Measurements from ENCODE around the gene TSPAN18.

TSPAN18 gene

DNA sequence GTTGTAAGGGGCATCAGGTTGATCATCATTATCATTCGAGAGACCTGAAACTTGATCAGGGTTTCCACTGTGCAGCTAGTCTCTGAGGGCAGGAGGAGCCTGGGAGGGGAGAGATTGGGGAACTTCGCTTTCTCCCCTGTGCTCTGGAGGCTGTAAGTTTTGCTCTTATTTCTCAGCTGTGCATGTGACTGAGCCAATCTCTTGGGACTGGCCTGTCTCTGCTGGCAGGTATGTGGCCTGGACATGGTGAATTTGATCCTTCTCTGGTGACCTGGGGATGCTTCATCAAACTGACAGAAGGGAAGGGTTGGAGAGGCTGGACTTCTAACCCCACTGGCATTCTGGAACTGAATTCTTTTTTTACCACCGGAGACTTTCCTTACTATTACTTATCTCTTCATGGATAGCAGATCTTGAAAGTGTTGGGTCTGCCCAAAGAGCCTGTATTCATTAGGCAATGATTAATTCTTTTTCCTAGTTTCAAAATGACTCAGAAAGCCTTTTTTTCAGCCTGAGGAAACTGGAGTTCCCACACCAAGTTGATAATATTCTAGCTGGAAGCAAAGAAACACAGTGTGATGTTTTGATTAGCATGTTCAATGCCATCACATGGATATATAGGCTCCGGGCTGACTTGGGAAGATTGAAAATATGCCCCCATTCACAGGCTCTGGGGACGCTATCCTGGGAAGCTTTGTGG is 36.5 kb downstream of the TSPAN18 start:
- DNase-seq = no peak

DNA sequence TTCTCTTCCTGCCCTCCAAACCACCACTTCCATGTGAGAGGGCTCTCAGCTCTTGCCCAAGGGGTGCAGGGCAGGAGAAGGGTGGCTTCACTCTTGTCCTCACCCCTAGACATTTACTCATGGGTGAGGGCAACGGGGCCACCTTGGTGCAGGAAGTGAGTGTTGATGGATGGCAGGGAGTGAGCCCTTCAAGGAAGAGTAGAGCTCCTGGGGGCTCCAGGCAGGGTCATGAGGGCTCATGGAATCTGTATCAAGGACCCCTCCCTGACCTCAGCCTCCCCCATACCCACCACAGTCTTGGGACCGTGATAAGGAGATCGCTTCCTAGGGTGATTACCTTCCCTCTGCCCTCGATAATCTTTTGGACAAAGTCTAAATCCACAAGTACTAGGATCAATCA is 37.8 kb downstream of the TSPAN18 start:
- no peak for DNase-seq

DNA sequence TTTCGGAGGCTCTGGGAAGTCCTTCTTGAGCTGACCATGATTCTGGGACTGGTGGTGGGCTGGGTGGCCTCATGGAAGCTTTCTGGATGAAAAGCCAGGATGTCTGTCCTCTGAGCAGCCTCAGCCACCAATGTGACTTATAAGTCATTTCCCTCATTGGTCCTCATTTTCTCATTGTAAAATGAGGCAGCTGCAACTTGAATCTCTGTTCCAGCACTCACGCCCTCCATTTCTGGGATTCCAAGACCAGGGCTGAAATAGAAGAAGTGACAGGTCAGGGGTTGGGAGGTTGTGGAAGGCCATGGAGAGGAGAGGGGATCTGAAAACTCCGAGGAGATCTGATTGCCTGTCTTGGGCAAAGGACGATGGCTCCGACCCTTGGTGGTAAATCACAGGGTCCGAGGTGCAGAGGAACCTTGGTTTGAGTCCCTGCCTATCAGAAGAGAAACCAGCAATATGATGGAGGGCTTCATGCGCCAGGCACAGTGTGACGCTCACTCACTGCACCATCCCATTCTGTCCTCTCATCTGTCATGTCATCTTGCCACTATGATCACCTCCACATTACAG is 38.3 kb downstream of the TSPAN18 start:
- no peak for DNase-seq

DNA sequence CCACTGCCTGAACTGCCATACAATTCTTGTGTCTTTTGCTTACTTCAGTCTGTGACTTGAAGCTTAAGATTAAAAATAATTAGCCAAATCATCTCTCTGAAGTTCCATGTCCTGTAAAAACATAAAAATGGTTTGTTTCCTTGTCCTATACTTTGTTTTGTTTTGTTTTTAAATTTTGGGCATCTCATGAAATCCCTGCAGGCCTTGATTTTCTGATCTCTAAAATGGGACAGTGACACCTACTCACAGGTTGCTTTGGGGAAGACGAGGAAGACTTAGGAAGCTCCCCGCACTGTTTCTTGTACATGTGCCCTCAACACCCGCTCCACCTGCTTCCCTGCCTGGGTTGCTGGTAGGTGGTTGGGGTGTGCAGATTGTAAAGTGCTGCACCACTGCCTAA is 38.9 kb downstream of the TSPAN18 start:
- no peak for DNase-seq

DNA sequence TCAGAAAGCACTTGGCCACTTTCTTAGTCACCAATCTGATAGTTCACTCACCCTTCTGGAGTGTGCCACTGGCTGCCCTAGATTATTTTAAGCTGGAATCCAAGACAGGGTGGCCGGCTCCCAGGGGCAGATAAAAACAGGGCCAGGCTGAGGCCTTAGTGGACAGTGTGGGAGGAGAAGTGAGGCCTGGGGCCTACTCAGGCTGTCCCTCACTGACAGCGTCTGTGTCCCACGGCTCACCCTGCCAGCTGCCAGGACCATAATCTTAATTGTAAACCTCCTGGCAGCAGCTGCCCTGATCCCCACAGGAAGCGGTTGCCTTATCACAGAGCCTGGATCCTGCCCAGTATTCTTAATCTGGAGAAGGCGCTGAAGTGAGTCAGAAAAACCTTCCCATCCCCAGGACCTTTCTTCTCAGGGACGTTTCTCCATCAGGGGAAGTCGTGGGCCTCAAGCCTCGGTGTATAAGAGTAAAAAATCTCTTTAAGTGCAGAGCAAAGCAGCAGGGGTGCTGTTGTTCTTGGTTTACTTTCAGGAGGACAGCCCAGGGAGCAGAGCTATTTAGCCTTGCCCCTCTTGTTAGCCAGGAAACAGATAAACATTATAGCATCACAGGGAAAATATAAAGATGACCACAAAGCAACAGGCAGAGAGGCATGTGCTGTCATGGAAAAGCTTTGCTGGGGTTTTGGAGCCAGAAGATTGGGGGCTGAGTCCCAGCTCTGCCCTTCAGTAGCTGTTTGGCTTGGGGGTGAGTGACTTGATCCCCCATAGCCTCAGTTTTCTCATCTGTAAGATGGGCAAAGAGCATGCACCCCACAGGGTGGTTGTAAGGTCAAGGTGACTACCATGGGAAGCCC is 39.6 kb downstream of the TSPAN18 start:
- no peak for DNase-seq

DNA sequence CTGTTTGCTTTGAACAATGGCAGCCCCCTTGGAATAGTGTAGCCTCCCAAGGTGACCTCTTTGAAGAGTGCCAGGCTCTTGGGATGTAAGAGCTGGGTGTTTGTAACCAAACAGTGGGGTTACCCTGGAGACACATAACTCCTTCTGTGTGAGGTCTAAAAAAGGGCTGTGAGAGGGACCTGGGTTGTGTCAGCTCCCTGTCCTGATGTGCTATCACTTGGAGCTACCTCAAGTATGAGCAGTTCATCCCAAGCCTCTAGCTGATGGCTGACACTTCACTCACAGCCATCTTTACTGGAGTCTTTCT is 40.2 kb downstream of the TSPAN18 start:
- DNase-seq = no peak

DNA sequence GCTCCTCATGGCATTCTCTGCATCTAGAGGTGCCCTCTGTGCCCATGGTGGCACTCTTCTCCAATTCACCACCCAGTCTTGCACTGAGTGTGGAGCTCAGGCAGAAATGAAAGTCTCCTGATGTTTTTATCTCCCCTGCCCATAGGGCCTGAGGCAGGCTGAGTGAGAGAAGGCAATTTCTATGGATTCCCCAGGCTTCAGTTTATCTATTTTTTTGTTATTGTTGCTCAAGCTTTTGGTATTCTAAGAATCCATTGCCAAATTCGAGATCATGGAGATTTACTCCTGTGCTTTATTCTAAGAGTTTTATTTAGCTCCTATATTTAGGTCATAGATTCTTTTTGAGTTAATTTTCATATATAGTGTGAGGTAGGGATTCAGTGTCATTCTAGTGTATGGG is 40.7 kb downstream of the TSPAN18 start:
- DNase-seq = no peak

DNA sequence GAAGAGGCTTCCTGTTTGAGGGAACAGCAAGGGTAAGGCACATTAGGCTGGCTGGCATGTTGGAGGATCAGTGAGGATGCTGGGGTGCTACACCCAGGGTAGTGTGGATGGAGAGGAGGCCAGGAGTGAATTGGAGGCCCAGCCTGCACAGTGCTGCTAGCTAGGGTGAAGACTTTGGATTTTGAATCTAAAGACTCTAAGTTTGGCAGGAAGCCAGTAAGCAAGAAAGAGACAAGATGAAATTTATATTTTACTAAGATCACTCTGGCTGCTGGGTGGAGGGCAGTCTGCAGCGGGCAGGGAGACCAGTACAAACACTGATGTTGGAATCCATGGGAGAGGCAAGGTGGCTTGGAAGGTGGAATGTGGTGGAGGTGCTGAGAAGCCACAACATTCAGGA is 43.6 kb downstream of the TSPAN18 start:
- no peak for DNase-seq

DNA sequence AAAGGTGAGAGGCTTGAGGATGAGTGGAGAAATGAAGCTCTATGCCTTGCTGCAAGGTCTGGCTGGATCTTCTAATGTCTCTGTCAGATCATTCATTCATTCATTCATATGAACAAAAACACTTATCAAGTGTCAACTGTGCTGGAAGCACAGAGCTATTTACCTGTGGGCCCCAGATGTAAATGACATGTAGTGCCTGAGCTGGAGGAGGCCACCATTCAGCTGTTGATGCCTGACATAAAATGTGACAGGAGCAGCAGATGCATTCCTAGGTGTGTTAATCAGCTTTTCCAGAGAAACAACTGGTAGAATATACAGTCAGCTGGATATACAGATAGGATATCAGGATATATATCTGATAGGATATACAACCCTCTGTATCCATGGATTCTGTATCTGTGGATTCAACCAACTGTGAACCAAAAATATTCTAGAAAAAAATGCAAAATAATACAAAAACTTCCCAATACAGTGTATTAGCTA is 44.5 kb downstream of the TSPAN18 start:
- DNase-seq = no peak

DNA sequence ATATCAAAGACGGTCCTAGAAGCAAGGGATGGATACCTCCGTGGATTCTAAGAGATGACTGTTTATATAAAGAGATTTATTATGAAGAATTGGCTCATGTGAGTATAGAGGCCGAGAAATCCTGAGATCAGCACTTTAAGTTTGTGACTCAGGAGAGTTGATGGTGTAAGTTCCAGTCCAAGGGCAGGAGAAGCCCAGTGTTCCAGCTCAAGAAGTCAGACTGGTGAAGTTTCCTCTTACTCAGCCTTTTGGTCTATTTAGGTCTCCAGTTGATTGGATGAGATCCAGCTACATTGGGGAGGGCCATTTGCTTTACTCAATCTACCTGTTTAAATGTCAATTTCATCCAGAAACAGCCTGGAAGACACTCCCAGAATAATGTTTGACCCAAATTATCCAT is 45.1 kb downstream of the TSPAN18 start:
- DNase-seq = no peak

DNA sequence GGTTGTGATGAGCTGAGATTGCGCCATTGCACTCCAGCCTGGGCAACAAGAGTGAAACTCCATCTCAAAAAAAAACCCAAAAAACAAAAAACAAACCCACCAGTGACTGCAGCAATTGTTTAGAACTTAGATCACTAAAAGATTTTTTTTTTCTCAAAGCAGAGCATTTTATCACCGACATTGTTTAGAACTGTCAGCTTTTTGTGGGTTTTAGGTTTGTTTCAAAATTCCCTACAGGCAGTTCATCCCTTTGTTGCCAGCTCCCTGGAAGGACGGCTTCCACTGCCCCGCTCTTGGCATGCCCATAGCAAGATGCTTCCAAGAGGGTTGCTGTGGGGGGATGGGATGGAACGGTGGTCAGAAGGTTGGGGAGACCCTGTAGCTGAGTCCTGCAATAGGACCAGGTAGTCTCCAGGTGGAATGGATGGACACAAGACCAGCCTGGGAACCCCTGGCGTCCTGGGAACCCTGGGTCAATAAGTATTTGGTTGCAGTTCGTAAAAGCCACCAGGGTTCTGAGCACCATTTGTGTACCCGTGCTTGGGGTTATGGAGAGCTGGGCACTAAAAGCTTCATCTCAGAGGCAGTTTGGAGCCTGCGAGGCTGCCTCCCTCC is 46.7 kb downstream of the TSPAN18 start:
- no peak for DNase-seq

DNA sequence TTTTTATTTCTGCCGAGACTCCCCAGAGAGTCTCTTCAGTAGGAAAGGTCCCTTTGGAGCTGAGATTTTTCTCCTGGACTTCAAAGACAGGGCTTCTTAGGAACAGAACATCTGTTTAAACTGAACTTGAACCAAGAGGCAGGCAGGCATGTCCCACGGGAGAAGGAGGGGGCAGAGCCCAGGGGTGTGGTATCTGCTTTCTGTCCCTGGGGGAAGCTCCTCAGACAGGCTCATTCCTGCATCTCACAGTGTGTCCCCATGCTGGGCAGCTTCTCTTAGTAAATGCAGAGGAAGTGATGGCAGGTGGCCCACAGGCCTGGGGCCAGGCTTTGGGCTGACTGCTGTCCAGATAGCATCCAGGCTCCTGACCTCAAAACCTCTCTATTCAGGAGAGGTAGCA is 47.3 kb downstream of the TSPAN18 start:
- no peak for DNase-seq

DNA sequence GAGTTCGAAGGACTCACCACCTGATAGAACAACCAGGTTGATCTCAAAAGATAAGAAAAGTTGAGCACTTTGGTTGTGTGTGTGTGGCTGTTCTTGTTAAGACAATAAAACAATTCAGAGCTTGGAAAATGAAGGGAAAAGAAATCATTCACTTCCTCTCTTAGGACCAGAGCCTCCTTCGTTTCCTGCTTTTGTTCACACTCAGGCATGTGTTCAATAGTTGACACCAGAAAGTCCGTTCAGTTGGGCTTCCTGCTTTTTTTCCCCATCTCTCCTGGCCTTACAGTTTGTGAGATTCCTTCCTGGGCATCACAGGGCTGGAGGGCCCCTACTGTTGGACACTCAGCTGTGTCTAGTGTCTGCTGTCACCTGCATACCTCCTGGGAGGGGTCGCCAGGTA is 48.0 kb downstream of the TSPAN18 start:
- no peak for DNase-seq

DNA sequence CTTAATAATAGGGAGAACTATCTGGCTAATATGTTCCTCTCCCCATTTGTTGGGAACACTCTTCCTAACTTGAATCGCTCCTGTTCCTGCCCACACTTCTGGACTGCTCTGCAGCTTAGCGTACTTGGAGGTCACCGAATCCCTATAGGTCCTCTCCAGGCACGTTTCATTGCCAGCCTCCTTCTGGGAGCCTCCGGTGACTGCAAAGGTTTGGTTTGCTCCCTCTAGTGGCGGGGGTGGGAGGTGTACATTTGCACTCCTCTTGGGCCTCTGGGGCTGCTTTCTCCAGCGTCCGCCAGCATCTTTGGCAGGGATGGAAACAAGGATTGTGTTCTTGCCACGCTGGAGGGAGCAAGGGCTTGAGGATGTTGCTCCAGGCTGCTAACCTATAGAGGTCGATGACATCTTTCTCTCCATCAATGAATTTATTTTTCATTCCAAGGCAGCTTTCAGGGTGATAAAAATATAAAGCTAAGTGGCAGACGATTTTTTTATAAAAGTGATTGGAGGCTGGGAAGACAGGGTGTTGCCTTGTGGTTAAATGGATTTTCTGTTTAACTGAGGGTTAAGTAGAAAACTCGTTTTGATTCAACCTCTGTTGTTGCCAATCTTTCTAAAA is 48.7 kb downstream of the TSPAN18 start:
- DNase-seq = peak; percentile 79

DNA sequence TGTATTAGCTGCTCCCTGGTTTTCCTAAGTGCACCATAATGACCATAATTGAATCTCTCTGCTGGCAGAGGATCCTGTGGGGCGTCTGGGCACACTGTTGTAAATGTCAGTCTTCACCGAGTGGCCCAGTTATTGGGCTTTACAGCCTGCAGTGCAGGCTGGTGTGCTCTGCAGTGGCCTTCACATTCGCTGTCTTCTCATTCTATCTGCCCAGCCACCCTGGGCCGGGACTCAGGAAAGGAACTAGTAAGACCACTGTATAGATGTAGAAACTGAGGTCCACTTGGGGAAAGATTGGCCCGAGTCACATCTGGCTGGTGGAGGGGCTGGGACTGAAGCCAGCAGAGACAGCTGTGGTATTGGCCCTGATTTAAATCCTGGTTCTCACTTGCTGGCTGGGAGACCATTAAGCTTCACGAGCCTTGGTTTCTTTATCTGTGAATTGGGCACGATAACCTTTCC is 49.3 kb downstream of the TSPAN18 start:
- DNase-seq = no peak

DNA sequence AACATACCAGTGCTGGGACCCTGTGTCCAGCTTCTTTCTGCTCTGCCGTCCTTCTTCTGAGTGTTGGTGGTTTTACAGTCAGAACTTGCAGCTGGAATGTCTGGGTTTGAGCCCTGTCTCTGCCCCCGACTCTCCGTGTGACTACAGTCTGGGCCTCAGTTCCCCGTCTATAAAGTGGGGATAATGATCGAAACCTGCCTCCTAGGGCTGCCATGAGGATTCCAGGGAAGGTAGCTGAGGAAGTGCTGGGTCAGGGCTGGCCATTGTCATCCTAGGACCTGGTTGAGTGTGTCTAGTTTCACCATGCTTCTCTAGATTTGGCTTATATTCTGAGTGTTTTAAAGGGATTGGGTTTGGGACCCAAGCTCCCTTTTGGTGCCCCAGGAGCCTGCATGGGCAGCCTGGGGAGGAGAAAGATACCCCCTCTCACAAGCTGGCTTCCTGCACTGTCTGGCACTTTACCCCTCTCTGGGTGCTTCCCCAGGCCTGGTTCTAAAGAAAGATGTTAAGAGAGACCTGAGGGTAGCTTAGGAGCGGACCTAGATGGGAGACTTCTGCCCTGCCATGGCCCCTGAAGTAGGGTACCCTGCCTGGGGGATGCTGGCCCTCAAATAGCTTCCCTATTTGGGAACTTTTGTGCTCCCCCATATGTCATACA is 49.9 kb downstream of the TSPAN18 start:
- DNase-seq = no peak

DNA sequence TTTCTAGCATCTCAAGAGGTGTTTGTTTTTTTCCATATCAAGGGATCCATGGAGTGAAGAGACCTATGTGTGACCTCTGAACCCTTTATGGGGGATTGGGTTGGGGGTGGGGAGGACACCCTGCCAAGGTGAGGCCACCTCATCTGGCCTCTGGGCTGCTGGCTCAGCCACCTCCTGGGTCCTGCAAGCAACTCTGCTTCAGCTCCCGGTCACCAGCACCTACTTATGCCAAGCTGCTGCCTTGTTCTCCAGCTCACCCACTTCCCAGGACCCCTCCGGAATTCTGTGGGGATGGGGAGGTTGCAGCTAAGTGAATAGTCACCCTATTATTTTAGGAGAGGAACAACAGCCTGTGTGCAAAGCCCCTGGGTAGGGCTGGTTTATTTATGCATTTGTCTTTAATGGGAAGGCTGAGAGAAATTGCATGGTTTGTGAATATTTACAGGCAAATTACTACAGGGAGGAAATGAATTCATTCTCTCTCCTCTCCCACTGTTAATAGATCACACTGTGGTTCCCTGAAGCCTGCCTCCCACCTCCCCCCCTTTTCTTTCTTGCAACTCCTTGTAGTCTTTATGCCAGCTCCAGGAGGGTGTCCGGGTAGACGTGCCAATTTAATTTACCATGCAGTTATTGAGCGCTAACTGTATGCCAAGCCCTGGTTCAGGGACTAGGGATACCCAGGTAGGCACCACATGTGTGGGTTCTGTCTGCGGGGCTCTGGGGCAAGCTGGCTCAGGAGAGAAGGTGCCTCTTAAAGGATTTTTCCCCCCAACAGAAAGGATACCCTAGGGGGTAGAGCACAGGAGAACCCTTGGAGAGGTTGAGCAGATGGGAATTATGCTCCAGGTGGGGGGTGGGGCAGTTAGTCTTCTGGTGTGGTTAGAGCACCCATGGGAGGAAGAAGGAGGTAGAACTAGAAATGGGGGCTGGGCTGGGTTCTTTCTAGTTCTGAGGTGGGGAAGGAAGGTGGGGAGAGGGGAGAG is 50.7 kb downstream of the TSPAN18 start:
- no peak for DNase-seq

DNA sequence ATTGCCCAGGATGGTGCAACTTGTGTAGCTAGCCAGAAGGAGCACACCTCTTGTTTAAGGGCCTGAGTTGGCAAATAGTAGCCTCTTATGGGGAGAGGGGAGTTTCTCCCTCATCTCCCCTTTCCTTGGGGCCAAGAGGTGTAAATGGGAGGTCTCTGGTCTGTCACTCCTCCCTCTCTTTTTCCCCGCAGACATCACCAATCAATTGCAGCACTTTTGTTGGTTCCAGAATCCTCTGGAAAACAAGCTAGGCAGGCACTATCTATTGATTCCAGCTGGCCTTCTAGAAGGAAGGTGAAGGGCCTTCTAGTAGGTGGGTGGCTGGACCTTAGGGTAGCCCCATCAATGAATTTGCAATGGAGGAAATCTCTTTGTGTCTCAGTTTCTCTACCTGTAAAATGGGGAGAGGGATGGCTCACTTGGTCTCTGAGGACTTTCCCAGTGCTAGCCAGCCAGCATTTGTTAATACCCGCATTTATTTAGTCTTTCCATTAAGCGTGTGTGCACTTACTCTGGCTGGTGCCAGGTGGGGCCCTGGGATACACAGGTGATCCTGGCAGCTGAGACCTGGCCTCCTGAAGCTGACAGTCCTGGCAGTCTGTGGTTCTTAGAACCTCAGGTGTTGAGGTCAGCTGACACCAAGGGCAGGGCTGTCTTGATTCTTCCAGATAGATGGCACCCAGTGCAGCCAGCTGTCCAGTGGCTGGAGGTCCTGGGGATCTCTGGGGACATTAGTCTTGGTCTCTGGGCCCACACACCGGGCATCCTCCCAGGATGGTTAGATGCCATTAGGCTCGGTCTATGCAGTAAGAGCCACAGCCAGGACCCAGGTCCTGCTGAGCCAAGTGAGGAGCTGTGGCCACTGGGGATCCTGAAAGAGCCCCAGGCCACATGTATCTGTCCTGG is 51.7 kb downstream of the TSPAN18 start:
- DNase-seq = no peak

DNA sequence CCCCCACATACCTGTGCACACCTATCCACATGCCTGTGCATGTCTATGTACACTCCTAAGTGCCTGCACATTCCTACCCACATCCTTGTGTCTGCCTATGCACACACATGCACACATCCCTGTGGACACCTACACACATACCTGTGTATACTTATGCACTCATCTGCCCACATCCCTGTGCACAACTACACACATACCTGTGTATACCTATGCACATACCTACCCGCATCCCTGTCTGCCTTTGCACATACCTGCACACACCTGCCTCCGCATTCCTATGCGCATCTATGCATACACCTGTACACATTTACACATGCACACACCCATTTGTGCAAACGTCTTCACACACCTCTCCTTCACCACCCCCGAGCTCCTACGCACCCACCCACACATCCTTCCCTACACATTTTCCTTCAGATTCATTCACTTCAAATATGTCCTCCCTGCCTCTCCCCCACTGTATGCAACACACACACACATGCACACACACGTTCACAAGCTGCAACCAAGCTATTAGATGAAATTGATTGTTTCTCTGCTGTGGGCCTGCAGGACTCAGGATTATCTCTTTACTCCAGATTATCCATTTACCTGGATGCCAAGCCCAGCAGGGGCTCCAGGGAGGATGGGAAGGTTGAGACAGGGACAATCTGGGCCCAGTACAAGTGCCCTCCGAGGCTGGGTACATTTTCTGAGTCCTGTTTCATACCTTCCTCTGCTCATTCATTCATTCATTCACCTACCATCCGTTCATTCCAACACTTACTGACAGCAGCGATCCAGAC is 53.2 kb downstream of the TSPAN18 start:
- no peak for DNase-seq
